GM19099 (cell line): ENCODE data around the gene TUBB4B.

ENCODE experiments used
- POLR2A ChIP-seq: IDR thresholded peaks from 3 replicates; pipeline ENCODE4 v1.6.1; 2011; ENCODE audit warnings: low read depth; ENCODE audit not compliant: insufficient read length; ENCODE audit errors: extremely low read depth

Gene TUBB4B

GRCh38 chr9:137240841-137241489, at the start of gene TUBB4B:
TUBB4B (plus strand) TSS chr9:137241287; CDS start chr9:137241361, 74 bp downstream.
- peak; percentile 100 for TF ChIP-seq POLR2A

DNA sequence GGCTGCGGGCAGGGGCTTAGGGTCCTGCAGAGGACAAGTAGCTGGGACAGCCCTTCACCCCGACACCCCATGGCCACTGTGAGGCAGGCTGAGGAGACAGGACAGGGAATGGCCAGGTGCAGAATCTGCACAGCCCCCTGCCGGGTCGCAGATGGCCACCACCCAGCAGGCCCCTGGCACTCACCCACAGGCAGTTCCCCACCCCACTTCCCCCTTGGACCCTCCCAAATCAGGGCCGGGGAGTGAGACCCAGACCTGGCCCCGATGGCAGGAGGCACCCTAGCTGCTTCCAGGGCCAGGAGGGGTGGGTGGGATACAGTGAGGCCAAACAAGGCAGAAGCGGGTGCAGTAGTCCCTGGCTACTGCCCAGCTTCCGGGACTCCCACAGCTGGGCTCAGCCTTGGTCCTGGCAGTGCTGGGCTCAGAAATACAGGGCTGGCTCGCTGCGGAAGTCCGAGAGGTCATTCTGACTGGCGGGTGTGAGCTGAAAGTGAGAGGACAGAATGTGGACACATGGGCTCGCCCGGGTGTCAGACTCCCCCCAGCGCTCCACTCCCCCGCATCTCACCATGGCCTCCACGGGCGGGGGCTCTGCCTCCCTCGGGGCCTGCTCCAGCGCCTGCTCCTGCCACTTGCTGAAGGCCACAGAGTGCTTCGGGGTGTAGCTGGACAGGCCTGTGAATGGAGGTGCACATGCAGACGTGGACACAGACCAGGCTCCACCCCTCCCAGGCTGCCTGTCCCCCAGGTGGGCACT, 49.2 kb upstream of the TUBB4B start:
- TF ChIP-seq POLR2A, result no peak

GRCh38 chr9:137192448-137192780, 48.7 kb upstream of the TUBB4B start:
- no peak for TF ChIP-seq POLR2A

DNA sequence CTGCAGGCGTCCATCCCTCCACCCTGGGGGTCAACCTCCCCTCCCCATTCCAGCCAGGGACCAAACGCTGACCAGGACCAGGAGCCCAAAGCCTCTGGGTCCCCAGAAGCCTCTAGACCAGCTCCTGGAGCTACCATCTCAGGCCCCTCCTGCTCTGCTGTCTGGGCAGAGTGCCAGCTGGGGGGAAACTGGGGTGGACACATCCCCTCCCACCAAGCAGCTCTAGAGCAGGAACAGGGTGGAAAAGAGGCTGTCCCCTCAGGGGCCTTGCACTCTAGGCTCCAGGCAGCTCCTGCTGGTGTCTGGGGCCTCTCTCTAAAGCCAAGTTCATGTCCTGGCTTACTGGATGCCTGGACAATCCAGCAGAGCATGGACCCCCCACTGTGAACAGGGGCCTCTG, 48.2 kb upstream of the TUBB4B start:
- TF ChIP-seq POLR2A, result no peak

GRCh38 chr9:137193771-137194170, 47.3 kb upstream of the TUBB4B start:
- TF ChIP-seq POLR2A, result no peak

- no peak for TF ChIP-seq POLR2A
Measured at GRCh38 chr9:137194388-137194787, 46.7 kb upstream of the TUBB4B start.

DNA sequence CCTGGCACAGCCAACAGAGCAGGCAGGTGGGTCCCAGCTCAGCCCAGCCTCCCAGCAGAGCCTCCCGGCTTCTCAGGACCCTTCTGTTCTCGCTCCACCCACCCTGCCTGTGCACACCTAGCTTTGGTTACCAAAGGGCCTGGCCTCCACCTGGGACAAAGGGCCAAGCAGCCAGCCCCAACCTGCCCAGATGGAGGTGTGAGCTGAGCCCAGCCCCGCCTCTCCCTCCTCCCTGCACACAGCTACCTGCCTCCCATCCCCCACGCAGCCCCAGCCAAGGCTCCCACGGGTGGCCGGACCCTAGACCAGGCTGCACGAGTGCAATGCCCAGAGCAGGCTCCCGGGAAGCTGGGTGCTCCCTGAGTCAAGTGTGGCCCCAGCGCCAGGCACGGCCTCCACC, 46.2 kb upstream of the TUBB4B start:
- TF ChIP-seq POLR2A, result no peak

DNA sequence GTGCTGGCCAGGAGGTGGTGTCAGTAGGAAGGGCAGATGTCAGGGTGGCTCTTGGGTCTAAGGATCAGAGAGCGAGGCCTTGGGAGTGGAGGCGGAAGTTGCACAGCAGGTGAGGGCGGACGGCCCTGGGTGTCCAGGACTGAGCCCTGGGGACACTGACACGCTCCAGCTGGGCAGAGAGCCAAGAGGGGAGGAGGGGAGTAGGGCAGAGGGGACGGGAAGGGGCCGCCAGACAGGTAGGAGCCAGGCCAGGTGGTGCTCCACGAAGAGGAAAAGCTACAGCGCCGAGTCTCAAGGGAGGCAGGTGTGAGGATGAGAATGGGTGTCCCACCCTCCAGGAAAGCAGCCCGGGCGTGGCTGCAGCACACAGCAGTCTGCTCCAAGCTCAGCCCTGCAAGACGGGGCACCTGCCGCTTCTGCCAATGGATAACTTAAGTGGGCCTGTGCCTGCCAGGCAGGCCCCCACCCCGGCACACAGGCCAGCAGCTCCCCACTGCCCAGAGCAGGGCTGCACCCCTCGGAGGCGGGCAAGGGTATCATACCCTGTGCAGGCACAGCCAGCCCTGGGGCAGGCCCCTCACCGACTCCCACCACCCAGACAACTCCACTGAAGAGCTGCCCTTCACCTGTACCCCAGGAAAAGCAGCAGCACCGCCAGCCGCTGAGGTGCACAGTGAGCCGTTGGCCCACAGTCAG, 45.4 kb upstream of the TUBB4B start:
- TF ChIP-seq POLR2A, result no peak

- TF ChIP-seq POLR2A, result no peak
Measured at GRCh38 chr9:137198051-137198901, 42.8 kb upstream of the TUBB4B start.

- TF ChIP-seq POLR2A, result no peak
Measured at GRCh38 chr9:137198902-137199283, 42.2 kb upstream of the TUBB4B start.

DNA sequence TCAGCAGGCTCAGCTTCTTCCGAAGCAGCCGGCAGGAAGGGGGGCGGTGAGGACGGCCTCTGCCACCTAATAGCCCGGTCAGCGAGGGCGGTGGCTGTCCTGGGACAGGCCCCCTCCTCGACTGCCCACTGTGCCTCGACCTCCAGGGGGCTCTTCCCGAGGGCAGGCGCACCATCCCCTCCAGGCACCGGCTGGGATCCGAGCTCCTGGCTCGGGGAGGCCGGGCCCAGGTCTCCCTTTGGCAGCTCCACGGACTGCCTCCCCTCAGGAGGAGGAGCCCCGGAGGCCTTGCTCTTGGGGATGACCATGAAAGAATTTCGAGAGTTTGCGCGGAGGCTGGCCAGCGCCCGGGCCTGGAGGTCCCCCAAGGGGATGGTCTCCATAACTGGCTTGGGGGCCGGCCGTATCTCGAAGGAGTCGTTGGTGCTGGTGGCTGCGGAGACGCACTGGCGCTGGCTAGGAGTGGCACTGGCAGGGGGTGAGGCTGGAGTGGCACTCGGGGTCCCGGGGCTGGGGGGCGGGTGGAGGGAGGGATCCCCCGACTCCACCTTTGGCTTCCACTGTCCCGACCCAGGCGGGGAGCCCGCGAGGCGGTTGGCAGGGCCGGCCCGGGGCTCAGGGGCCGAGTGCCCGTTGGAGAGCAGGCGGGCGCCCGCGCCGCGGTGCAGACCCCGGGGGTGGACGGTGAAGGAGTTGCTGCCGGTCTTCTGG, 41.5 kb upstream of the TUBB4B start:
- no peak for TF ChIP-seq POLR2A

DNA sequence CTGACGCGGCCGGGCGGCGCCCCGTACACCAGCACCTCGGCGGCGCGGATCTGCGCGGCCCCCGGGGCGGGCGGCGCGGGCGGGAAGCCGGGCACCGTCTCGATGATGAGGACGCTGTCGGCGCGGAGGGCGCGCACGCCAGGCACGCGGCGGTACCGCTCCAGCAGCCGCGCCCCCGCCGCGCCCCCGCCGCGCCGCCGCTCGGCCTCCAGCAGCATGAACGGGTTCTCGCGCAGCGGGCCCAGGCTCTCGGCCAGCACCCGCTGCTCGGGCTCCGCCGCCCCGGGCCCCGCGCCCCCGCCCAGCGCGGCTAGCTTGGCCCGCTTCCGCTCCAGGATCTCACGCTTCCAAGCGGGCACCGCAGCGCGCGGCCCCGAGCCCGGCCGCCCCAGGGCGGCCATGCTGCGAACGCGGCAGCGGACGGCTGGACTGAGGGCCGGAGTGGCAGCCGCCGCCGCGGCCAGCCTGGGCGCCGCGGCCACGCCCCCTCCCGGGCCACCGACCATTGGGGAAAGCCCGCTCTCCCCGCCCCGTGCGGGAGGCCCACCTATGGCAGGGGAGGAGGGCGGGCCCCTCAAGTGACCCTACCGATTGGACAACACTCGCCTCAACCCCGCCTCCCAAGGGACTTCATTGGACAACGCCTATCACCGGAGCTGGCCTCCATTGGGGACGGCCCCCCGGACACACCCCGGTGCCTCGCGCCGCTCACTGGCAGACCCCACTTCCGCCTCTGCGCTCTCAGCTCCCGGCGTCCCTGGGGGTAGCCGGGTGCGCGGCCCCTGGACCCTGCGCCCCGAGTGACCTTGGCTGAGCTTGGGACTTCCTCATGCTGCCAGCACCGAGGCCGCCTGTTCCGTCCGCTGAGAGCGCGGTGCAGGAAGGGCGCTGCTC, 40.5 kb upstream of the TUBB4B start, which contains the start of gene TPRN:
Gene TPRN, minus strand, starts transcription at position 431 of the 894 bp plus-strand sequence. Its CDS starts 30 bp downstream, at position 401.
- TF ChIP-seq POLR2A, result peak; percentile 94

DNA sequence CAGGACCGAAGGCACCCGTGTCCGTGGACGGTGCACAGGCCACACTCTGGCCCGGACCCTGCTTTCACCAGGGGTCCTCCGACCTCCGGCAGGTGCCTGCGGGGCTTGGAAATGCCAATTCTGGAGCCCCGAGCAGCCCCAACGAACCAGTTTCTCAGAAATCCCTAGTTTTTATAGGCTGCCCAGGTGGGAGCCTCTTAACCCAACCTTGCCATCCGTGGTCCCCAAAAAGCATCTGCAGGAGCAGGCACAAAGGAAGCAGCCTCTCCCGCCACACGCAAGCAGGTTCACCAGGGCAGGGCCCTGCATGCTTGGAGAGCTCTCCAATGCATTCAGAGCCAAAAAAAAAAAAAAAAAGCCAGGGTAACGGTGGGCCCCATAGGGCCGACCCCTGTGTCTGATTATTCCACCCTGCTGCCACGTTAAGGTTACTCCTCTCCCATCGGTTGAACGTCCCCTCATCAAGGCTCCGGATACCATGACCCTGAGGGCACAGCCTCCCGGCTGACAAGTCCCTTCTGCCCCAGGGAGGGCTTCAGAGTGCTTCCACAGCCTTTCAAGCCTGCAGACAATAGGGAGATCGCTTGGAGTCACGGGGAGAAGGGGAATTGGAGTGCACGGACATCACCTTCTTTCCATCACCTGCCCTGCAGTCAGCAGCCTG, 39.8 kb upstream of the TUBB4B start:
- TF ChIP-seq POLR2A, result no peak

DNA sequence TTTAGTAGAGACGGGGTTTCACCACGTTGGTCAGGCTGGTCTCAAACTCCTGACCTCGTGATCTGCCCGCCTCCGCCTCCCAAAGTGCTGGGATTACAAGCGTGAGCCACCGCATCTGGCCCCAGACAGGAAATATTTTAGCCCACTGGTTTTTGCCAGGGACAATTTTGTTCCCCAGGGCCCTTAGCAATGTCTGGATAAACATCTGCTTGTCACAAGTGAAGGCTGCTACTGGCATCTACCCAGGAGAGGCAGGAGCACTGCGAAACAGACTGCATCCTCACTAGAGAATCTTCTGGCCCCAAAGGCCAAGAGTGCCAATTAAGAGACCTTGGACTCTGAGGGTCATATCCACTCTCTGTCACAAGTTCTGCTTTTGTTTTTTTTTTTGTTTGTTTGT, 38.1 kb upstream of the TUBB4B start:
- TF ChIP-seq POLR2A, result no peak

DNA sequence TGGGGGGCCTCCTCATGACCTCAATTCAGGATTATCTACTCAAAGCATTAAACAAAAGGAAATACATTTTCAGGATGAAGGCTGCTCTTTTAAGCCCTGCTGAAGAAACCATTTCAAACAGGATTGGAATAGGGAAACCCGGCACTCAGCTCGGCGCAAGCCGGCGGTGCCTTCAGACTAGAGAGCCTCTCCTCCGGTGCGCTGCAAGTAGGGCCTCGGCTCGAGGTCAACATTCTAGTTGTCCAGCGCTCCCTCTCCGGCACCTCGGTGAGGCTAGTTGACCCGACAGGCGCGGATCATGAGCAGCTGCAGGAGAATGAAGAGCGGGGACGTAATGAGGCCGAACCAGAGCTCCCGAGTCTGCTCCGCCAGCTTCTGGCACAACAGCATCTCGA, 36.4 kb upstream of the TUBB4B start:
- TF ChIP-seq POLR2A, result no peak
